Ovary (tissue), 3 donors: ENCODE measurements around the gene TBC1D5.

Experiments used
- CTCF ChIP-seq, 3 donors: fragments of 450-650 bp in 2 of 3; fragments of 200-600 bp in 1 of 3; IDR thresholded peaks; one replicate each; pipeline versions ENCODE4 v1.5.1 to v1.8.0; 2016 to 2022; ENCODE audit warnings: antibody characterized with exemption in 3 of 3, mild to moderate bottlenecking in 1 of 3
- EP300 ChIP-seq: sonication (generic); formaldehyde crosslinking; IDR thresholded peaks from one replicate; pipeline ENCODE4 v1.6.1; 2017; ENCODE audit warnings: antibody characterized with exemption
- POLR2A ChIP-seq: fragments of 450-650 bp; IDR thresholded peaks from one replicate; pipeline ENCODE4 v1.6.1; 2017; ENCODE audit warnings: antibody characterized with exemption, mild to moderate bottlenecking, moderate library complexity
- donor health status: DM: no; HTN: no; CAD: no.

GRCh38 chr3:17469954-17470353 lies 272.5 kb downstream of the TBC1D5 start:
- no peak for TF ChIP-seq CTCF (IDR thresholded peaks at IDR 0.05)
- no peak for TF ChIP-seq EP300
- no peak for TF ChIP-seq POLR2A
